ENCODE data around the gene ALG12.
"Not testable (repeated sequence)": the region's sequence is repeated elsewhere in the genome, so short reads cannot be mapped to it uniquely, and the experiment has no call there.

Gene ALG12

DNA sequence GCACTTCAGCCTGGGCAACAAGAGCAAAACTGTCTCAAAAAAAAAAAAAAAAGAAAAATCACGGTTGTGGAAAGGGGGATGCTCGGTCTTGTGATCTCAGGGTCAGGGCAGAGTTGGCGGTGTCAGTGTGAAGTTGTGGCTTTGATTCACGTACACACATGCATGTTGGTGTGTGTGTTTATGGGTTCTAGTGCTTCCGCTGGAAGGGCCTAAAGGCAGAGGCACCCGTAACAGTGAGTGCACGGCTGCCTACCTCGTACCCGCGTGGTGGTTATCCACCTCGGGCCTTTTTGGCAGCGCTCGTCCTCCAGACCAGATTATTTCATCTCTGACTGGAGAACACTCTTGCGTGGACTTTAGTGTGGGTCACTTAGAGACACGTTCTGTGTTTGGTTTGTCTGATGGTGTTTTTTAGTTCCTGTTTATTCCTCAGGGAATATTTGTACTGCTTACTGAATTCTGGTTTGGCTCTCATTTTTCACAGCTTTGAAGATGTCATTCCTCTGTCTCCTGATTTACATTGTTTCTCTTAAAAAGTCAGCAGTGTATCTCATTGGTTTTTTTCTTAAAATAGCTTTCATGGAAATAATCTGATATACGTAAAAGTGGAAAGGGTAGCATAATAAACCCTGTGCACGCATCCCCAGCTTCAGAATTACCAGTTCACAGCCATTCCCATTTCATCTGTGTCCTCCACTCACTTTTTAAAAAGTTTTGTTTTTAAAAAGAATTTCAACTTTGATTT, 49.0 kb downstream of the ALG12 start:
- no peak for DNase-seq

DNA sequence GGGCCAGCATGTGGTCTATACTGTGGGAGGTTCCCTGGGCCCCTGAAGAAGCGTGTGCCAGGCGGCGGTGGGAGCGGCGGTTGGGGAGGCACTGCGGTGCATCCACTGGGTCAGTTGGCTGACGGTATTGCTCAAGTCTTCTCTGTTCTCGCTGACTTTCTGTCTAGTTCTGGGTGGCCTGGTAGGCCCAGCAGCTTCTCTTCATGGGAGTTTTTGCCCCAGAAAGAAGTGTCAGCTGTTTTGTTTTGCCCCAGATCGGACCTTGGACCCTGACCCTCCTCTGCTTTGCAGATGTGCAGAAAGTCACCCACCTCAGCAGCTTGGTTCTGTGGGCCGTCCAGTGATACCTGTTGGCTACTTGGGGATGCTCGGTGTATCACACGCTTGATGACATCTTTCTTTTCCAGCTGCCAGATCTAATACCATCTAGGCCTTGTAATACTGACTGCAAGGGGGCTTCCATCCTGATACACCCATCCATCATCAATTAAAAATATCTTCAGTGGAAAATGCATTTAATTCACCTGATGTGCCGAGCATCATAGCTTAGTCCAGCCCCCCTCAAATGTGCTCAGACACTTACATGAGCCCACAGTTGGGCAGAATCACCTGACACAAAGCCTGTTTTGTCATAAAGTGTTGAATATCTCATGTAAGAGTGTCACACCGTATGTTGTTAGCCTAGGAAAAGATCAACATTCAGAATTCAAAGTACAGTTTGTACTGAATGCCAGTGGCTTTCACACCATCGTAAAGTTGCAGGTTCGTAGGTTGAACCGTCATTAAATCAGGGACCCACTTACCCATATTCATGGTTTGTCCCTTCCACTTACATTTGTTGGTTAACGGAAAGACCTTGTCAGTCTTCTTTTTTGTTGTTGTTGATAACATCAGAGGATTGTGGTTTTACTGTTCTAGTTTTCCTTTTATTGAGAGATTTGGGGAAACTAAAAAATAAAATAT, 50.7 kb downstream of the ALG12 start:
- DNase-seq: no peak

DNA sequence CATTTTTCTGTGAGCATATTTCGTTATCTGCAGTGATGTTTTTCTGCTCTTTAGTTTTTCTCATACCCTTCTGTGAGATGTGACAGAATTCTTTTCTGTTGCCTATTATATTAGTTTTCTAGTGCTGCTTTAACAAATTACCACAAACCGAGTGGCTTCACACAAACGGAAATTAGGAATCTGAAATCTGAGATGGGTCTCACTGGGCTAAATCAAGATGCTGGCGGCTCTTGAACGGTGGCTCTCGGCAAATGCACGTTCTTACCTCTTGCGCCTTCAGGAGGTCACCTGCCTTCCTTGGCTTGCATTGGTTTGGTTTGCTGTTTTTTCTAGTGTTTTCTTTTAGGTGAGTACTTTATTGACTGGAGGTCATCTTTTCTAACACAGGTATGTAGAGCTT, 51.6 kb downstream of the ALG12 start:
- DNase-seq: no peak

DNA sequence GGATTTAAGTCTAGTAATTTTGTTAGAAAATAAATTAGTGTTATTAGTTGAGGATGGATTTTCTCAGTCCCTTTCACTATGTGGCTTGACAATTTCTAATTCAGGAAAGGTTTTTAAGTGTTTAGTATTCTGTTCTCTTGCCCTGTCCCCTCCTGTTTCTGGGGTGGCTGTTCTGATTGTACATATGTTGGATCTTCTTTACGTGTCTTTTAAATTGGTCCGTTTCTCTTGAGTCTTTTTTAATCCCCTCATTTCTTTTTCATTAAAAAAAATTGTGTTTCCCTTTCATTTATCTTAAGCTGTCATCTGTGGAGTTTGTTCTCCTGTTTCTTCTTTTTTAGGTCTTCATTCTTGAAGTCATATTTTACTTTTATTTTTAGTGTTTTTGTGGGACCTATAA, 52.1 kb downstream of the ALG12 start:
- DNase-seq: no peak

DNA sequence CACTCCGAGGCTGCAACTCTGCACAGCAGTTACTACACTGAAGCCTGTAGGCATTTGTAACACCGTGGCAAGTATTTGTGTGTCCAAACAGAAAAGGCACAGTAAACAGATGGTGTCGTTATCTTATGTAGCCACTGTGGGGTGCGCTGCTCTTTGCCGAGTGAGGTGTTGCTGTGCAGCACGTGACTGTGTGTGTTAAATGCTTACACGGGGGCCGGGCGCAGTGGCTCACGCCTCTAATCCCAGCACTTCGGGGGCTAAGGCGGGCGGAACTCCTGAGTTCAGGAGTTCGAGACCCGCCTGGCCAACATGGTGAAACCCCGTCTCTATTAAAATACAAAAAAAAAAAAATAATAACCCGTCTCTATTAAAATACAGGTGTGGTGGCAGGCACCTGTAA, 53.1 kb downstream of the ALG12 start:
- no peak for DNase-seq

DNA sequence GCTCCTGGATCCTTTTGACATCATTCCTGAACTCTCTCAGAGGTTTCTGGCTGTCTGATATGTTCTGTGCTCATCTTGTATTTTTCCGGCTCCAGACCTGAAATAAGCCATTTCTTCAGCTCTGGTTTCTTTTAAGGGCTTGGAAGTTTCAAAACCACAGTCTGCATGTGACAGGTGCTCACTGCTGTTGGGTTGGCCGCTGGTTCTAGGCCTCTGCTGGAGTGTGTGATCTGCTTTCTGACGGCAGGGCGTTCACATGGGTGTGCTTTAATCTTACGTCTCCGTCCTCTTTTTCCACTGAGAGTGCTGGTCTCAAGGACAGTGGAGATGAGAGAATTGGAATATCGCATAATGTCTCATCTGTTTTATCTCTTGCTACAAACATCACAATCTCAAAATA, 54.3 kb downstream of the ALG12 start:
- no peak for DNase-seq

DNA sequence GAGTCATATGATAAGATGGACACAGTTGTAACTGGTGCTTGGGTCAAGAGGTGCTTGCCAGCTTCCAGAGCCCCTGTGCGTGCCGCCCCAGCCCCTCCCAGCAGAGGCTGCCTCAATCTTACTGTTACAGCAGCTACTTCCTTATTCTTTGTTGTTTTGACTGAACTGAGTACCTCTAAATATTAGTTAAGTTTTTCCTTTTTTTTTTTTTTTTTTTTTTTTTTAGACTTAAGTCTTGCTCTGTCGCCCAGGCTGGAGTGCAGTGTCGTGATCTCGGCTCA, 55.8 kb downstream of the ALG12 start:
- no peak for DNase-seq

DNA sequence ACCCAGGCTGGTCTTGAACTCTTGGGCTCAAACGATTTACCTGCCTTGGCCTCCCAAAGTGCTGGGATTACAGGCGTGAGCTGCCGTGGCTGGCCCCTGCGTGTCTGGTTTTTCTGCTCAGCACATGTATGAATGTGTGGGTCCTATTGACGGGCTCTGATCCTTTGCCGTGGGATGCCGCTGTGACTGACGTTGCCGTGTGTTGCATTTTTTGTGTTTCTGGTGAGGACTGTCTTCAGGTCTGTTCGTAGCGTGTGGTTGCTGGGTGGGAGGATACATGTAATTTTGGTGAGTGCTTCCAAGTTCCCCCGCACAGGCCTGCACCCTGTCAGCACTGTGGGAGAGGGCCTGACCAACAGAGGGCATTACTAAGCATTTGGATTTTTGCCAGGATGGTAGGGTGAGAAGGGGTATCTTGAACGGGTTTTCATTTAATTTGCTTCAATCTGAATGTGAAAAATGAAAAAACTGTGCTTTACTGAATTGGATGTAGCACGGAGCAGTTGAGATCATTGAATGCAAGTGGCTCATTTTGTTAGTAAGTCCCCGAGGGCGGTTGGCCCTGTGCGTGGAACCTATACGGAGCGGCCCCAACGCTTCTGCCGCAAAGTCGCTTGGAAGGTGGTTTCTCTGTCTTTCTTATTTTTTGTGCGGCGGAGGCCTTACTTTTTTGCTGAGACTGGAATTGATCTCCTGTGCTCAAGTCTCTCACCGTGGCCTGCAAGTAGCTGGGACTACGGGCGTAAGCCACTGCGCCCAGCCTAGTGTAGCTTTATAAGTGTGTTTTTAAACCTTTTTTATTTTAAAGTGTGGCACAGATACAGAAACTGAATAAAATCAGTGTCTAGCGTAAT, 56.4 kb downstream of the ALG12 start:
- DNase-seq: peak in 1 of 51 donors; percentile 26

DNA sequence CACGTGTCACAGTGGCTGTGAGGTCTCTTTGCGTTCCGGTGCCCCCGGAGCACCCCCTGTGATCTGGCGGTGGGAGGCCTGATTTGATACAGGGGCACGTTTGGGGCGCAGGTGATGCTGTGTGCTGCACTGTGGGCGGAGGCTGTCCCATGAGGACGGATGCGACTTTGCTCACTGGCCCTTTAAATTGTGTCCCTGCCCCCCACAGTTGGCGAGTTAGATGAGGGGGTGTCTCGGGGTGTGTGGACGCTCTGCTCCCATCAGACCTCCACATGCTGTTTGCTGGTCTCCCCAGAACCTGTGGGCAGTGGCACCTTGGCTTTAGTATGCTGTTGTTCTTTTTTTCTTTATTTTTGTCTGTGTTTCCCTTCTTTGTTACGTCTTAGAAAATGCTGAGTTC, 59.4 kb downstream of the ALG12 start:
- no peak for DNase-seq

DNA sequence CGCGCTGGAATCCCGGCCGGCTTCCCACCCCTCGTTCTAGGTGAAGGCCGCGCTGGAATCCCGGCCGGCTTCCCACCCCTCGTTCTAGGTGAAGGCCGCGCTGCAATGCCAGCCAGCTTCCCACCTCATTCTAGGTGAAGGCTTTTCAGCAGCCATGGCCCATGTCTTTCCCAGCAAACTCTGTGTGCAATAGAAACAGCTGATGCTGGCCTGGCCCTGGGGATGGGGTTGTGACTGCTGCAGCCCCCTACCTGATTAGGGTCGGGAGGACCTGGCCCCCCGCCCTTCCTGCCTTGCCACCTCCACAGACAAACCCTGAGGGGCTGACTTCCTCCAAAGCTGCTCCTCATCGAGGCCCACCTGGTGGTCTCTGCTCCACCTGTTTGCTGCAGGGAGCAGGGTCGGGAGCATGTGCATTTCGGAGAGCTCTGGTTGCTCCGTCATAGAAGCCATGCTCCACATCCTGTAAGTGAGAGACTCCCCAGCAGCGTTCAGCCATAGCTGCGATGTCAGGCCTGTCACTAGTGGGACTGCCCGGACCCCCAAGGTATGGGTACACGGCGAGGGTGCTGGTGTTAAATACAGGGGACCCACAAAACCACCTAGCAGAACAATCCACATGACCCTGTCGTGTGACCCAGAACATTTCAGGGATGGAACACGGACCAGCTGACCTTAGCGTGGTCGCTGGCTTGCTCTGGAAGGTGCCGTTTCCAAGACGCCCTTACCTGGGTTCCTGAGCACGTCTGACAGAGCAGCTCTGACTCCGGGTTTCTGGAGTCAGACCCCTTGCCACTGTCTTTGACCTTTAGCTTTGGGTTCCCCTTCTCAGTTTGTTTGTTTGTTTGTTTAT, 61.2 kb downstream of the ALG12 start:
- no peak for DNase-seq

DNA sequence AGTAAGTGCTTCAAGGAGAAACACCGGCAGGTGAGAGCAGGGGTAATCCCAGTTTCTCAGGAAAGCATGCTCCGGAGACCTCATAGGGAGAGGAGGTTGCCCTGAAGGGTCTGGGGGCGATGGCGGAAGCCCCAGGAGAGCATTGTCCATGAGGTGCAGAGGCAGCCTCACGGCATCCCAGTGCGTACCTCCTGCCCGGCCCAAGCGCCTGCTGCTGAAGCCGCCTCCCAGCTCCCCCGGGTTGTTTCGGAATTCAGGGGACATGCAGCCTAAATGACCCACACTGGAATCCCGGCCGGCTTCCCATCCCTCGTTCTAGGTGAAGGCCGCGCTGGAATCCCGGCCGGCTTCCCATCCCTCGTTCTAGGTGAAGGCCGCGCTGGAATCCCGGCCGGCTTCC, 61.9 kb downstream of the ALG12 start:
- DNase-seq: no peak

DNA sequence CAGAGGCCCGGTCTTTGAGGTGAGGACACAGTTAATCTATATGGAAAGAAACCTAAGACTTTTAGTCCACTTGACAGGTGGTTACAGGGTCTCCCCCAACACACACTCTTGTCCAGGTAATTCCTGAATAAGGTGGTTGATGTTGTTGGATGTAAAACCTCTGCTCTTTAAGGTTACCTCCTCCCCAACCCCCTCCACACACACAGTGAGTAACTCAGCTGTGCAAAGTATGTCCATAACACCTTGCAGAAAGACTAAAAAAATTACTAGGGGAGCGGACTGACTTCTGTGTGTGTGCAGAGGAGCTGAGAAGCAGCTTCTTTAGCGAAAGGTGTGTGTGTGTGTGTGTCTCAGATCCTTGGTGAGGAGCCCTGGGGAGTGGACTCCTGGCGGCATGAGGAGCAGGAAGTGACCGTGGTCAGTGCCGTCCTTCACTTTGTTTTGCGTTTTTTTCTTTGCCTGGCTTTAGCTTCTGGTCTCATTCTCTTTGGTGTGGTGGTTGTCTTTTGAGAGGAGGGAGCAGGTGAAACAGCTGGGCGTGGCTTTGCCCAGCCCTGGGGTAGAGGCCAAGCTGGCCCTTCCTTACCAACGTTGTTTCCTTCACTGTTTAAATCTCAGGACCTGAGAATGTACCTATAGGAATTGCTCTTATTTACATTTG, 62.9 kb downstream of the ALG12 start:
- DNase-seq: no peak

DNA sequence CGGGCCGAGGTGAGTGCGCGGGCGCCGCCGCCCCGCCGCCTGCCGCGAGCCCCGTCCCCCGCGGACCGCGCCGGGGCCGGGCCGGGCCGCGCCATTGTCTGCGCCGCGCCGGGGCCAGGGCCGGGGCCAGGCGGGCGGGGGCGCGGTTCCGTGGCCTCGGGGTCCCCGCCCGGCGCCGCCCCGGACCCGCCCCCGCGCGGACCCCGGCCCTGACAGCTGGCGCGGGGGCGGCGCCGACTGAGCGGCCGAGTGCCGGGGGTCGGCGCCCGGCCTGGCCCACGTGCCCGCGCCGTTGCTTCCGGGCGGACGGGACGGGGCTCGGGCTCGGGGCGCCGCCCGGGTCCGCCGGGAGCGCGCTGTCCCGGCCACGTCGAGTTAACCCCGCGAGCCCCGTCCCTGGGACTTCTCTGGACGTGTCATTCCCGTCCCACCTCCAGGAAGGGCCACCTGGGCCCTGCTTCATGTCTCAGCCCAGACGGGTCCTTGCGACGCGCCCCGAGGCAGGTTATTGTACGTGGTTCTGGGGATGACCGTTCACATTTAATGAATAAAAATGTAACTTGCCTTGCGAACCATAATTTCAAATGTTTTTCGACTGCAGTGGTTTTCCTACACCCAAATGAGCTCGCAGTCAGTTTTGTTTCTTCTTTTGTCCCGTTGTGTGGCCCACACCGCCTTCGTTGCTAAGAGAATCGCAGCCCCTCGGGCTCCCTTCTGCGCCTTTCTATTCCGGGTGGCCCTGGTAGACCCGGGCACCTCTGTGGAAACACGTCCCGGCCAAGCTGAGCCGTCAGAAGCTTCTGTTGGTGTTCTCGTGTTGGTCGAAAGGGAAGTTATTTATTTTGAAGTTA, 64.0 kb downstream of the ALG12 start:
- peak in 9 of 51 donors; percentile 6 to 39 (median 30) for DNase-seq

DNA sequence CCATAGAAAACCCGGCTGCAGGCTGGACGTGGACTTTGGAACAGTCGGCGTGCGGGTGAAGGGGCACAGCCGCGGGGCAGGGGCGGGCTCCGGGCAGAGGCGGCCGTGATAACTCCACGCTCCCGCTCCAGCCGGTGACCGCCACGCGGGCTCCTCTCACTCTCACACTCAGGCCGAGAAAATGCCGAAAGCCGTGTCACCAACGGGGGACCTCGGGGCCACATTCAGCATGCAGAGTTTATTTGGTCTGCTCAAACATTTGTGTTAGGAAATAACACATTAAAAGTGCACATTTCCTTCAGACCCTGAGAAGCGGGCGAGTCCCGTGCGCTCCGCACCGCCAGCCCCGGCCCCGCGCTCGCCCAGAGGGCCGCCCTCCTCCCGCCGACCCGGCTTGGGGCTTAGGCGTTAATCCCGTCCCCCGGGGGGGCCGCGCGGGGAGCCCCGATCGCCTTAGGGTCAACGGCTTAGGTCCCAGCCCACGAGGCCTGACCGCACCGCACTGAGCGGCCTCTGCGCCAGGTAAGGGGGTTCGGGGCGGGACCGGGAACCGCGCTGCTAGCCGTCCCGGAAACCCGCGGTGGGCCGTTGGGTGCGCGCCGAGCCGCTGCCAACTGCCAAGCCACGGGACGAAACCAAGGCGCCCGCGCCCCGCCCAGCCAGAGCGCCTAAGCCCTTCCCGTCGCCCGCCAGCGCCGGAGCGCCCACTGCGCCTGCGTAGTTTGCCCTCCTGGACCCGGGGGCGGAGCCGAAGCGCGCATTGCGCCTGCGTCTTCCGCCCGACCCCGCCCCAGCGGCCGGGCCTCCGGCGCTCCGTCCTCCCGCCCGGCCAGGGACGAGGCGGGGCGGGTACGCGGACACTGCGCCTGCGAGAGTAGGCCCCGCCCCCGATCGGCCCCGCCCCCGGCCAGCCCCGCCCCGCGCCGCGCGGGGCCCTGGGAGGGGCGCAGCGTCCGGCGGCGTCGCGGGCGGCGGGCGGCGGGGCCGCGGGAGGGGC, 65.0 kb downstream of the ALG12 start, which contains the start of gene ZBED4:
Gene ZBED4, plus strand, starts transcription at position 947 of the 997 bp plus-strand sequence. CDS start 29,819 bp downstream, outside the sequence.
- DNase-seq: peak; percentile 49 to 98 (median 93)

DNA sequence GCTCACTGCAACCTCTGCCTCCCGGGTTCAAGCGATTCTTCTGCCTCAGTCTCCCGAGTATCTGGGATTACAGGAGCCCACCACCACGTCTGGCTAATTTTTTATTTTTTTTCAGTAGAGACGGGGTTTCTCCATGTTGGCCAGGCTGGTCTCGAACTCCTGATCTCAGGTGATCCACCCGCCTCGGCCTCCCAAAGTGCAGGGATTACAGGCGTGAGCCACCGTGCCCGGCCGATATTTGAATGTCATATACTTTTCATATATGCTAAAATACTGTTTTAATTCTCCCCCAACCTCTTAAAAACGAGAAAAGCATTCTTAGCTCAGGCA, 65.7 kb downstream of the ALG12 start:
- not testable (repeated sequence) for DNase-seq

DNA sequence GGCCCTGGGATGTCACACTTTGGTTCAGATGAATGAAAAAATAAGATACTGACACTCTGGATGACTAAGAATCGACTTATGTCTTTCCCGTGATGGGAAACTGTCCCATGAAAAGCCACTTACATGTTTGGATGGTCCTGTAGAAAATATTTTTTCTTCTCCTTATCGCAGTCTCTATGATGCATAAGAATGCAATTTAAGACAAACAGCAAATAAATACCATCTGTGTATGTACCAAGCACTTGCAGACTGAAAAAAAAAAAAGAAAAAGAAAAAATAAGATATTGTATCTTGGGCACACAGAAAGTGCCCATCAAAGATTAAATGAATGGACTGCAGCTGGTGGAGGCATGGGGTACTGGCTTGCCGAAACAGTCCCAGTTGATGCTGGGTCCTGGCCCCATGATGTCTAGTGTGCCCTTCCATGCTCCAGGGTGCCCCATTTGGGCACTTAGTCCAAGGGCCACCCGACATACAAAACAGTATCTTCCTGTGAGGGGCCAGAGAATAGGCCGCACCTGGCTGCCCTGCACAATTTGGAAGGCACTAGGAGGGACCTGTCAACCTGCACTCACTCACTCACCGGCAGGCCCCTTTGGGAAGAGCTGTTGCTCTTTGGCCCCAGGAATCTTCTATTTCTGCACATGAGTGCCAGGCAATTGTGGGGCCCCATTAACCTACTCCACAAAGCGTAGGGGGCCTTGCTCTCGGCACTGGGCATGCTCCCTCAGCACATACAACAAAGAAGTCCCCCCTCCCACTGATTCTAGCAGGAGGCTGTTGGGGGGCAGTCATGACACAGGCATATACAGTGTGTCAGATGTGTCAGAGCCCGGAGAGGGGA, 67.1 kb downstream of the ALG12 start:
- DNase-seq: no peak
